Chondrocyte (in vitro differentiated cells): ENCODE results near the gene STK32B. TPM values are rescaled to one million over a fixed set of nuclear protein-coding genes. Genes with fewer than 3 reads are reported as not detected.

Experiments
- DNase-seq: peaks from one replicate; pipeline ENCODE4 v3.0.0; 2021; ENCODE audit warnings: mixed read lengths, low spot score
- H3K27ac Mint-ChIP-seq: one replicate; pipeline ENCODE4 v1.8.0; 2021; ENCODE audit warnings: mild to moderate bottlenecking, moderate library complexity, mixed read lengths; ENCODE audit not compliant: unreplicated experiment
- H3K27me3 Mint-ChIP-seq: 2 replicates; pipeline ENCODE4 v1.8.0; 2021; ENCODE audit warnings: low read depth, mixed read lengths
- H3K36me3 Mint-ChIP-seq: 2 replicates; pipeline ENCODE4 v1.8.0; 2021; ENCODE audit warnings: low read depth, mixed read lengths
- H3K4me1 Mint-ChIP-seq: 2 replicates; pipeline ENCODE4 v1.8.0; 2021; ENCODE audit warnings: low read depth, mild to moderate bottlenecking, mixed read lengths
- H3K4me3 Mint-ChIP-seq: one replicate; pipeline ENCODE4 v1.8.0; 2021; ENCODE audit warnings: mild to moderate bottlenecking, moderate library complexity, mixed read lengths; ENCODE audit not compliant: unreplicated experiment
- H3K9me3 Mint-ChIP-seq: 2 replicates; pipeline ENCODE4 v1.8.0; 2021; ENCODE audit warnings: low read depth, mixed read lengths
- CTCF ChIP-seq: fragments of 200-600 bp; sonication (generic); IDR thresholded peaks from 2 replicates; pipeline ENCODE4 v1.5.0; 2021; ENCODE audit warnings: antibody characterized with exemption, mild to moderate bottlenecking, moderate library complexity
- total RNA-seq: library from RNA; stranded (reverse); gene quantifications from 3 replicates; pipeline ENCODE4 v1.2.1, GENCODE V29; 2021

STK32B gene
- total RNA-seq, 1 donor from 2014 or later = 14.2 TPM

GRCh38 chr4:5144384-5144783, 93.1 kb downstream of the STK32B start:
- Mint-ChIP-seq H3K27me3 (no peaks in the 10 kb centered on the region), H3K9me3 (peaks cover 7% of the 10 kb centered on the region), H3K4me3 (no peak overlapping the region), H3K27ac (no peak overlapping the region), H3K4me1 (no peaks in the 10 kb centered on the region), H3K36me3 (peaks cover 8% of the 10 kb centered on the region)
- TF ChIP-seq CTCF = no peak
- no peak for DNase-seq

- DNase-seq = no peak
- no peak for TF ChIP-seq CTCF
- Mint-ChIP-seq H3K4me1 (no peaks in the 10 kb centered on the region), H3K27ac (no peak overlapping the region), H3K36me3 (peaks cover 8% of the 10 kb centered on the region), H3K4me3 (no peak overlapping the region), H3K27me3 (no peaks in the 10 kb centered on the region), H3K9me3 (peaks cover 7% of the 10 kb centered on the region)
These were observed 95.0 kb downstream of the STK32B start for GRCh38 chr4:5146248-5146647.

- H3K9me3 Mint-ChIP-seq = no peaks in the 10 kb centered on the region
- no peak overlapping the region for H3K27ac Mint-ChIP-seq
- TF ChIP-seq CTCF = no peak
- H3K4me1 Mint-ChIP-seq = no peaks in the 10 kb centered on the region
- H3K27me3 Mint-ChIP-seq = no peaks in the 10 kb centered on the region
- DNase-seq = no peak
- no peaks in the 10 kb centered on the region for H3K36me3 Mint-ChIP-seq
- no peak overlapping the region for H3K4me3 Mint-ChIP-seq
These were observed 101.2 kb downstream of the STK32B start for GRCh38 chr4:5152521-5152920.

GRCh38 chr4:5156682-5157081, 105.4 kb downstream of the STK32B start:
- Mint-ChIP-seq H3K27me3 (no peaks in the 10 kb centered on the region), H3K9me3 (no peaks in the 10 kb centered on the region), H3K27ac (no peak overlapping the region), H3K4me3 (no peak overlapping the region), H3K36me3 (no peaks in the 10 kb centered on the region), H3K4me1 (peaks cover 9% of the 10 kb centered on the region)
- TF ChIP-seq CTCF = no peak
- DNase-seq = no peak

GRCh38 chr4:5157791-5158770, 106.8 kb downstream of the STK32B start:
- Mint-ChIP-seq H3K4me3 (no peak overlapping the region), H3K27ac (no peak overlapping the region), H3K27me3 (no peaks in the 10 kb centered on the region), H3K9me3 (no peaks in the 10 kb centered on the region), H3K4me1 (peaks cover 12% of the 10 kb centered on the region), H3K36me3 (no peaks in the 10 kb centered on the region)
- no peak for TF ChIP-seq CTCF
- no peak for DNase-seq
